Measurements from ENCODE around the gene NDUFAF8.

The NDUFAF8 gene

DNA sequence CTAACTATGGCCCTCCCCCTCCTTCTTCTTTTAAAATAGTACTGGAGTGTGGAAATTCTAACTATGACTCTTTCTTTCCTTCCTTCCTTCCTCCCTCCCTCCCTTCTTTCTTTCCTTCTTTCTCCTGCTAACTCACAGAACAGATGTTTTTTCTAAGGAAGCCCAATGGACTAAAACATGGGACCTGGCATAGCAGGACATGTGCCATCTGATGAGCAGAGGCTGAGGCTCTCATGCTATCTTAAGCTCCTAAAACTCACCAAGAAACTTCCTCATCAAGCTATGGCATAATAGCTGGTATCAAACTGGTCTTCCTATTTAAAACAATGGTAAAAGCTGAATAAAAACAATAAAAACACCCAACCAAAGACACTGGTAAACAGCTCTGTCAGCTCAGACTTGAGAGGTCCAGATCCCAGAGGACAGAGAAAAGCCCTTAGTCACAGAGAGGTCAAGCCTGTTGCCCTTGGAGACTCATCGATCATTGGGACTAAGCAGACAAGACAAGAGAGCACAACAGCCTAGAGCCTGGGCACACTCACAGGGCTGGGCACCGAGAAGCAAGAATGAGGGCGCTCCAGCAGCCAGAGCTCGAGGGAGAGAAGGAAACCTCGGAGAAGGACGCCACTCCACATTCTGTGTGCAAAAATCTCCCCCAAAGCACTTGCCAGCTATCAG lies 28.4 kb downstream of the NDUFAF8 start:
- no peak for DNase-seq (ENCODE audit: low read depth in 1 of 2, low spot score in 1 of 2)

DNA sequence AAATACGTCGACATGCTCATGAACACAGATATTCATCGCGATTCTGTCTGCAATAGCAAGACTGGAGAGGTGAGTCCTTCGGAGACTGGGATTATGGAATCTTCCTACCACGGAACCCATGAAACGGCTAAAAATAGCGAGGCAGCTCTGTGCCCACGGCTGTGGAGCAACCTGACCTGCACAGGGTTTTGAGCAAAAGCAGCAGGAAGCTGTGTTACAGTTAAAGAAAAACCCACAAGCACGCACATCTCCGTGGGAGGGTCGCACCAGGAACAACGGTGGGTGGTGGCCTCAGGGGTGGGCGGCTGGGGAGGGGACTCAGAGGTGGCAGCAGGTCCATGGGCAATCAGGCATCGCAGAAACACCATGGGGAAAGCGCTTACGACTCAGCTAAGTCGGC lies 31.2 kb downstream of the NDUFAF8 start:
- no peak for DNase-seq (ENCODE audit: low read depth in 1 of 2, low spot score in 1 of 2)

DNA sequence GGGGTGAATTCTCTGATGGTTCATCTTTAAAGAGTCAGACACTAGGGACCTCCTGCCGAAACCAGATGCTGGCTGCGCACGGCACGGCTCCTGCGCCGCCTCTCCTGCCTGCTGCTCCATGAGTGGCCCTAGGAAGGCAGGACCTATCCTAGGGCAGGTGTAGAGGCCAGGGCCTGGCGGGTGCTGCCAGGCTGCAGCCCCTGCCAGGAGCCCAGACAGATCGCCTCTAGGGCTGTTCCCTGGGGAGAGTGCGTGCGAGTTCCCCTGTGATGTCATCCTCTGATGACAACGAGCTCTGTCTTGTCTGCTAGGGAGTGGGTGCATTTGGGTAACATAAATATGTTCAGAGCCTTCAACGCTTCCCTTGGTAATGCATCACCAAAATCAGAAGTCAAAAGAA lies 32.1 kb downstream of the NDUFAF8 start:
- no peak for DNase-seq (ENCODE audit: low read depth in 1 of 2, low spot score in 1 of 2)

DNA sequence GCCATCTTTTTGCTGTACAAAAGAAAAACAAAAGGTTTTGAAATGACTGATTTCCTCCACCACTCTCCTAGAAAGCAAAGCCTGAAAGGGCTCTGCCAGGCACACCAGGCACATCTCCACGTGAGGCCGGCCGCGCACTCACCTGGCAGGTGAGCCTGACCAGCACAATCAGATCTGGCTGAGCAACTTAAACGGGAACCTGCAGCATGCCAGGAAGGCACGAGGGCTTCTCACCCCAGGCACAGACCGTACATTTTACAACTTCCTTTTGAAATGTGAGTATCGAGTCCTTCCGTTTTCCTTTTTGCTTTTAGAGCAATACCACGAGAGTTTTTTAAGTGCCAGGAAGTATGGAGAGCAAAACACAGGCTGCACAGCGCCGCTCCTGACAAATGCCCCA lies 33.5 kb downstream of the NDUFAF8 start:
- DNase-seq (ENCODE audit: low read depth in 1 of 2, low spot score in 1 of 2), result no peak

DNA sequence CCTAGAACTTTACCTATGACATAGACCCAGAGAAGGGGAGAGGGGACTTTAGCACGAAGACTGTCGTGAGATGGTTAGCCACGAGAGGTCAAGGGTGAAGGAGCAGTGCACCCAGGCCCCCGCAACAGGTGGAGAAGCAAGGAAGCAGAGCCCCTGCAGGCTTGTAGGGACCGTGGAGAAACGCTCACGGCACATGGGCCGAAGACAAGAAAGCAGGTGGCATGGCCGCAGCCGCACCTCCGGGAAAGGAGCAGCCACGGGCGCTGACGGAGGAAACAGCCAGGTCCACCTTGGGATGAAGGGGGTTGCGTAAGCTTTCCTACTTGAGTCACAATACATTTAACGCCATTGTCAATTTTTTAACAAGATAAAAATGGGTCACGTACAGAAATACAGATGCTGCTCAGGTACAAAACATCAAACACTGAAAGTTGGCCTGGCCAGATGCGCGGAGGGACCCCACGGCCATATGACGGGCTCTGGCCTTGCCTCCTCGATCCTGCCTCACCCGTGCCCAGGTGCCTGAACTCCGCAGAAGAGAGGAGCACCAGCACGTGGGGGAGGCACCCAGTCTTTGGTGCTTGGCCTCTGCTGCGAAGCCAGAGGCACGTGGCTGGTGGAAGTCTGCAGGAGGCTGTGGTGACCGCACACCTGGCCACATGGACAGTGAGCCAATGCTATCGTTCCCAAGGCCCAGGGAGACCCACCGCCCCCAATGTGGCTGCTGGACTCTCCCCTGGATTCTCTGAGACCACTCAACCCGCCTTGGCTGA lies 34.8 kb downstream of the NDUFAF8 start:
- no peak for DNase-seq (ENCODE audit: low read depth in 1 of 2, low spot score in 1 of 2)

DNA sequence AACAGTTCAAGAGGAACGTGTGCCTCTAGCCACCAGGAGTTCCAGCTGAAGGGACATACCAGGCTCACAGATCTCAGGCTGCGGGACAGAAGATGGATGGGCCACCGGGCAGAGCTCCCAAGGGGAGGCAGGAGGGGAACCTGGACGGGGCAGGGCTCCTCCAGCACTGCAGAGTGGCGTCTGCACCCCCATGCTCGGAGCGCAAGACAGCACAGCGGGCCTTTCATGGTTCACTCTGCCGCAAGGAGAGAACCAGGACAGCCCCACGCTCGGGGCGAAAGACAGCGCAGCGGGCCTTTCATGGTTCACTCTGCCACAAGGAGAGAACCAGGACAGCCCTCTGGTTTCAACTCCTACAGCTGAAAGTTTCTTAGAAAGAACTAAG lies 35.3 kb downstream of the NDUFAF8 start:
- no peak for DNase-seq (ENCODE audit: low read depth in 1 of 2, low spot score in 1 of 2)

DNA sequence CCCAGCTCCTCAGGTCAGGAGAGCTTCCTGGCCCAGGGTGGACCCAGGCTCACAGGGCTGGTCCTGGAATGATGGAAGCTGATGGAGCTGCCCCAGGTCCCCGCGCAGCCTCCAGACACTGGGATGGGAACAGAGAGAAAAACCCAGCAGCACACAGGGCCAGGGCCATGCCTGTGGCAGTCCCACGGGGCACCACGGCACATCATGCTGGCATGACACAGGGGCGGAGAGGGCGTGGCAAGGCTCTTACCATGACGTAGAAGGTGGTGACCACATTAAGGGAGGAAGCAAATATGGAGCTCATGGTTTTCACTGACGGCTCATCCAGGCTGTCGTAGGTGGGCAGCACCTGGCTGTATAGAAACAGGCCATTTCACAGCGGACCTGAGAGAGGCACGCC lies 37.7 kb downstream of the NDUFAF8 start:
- DNase-seq (ENCODE audit: low read depth in 1 of 2, low spot score in 1 of 2), result no peak

DNA sequence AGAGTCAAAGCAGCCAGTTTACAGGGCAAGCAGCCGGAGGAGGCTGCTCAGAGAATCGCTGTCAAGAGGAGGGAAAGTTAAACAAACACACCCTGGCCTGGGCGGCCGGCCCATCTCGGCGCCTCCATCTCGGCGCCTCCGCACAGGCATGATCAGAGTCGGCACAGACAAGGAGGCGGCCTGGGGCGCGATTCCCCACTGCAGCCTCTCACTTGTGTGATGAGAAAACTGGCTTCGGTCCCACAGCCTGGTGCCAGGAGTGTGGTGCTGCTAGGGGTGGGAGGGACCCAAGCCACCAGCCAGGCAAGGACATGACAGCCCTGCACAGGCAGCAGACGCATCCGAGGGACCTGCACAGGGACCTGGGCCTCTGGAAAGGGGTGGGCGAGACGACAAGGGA lies 38.3 kb downstream of the NDUFAF8 start:
- DNase-seq (ENCODE audit: low read depth in 1 of 2, low spot score in 1 of 2), result no peak

DNA sequence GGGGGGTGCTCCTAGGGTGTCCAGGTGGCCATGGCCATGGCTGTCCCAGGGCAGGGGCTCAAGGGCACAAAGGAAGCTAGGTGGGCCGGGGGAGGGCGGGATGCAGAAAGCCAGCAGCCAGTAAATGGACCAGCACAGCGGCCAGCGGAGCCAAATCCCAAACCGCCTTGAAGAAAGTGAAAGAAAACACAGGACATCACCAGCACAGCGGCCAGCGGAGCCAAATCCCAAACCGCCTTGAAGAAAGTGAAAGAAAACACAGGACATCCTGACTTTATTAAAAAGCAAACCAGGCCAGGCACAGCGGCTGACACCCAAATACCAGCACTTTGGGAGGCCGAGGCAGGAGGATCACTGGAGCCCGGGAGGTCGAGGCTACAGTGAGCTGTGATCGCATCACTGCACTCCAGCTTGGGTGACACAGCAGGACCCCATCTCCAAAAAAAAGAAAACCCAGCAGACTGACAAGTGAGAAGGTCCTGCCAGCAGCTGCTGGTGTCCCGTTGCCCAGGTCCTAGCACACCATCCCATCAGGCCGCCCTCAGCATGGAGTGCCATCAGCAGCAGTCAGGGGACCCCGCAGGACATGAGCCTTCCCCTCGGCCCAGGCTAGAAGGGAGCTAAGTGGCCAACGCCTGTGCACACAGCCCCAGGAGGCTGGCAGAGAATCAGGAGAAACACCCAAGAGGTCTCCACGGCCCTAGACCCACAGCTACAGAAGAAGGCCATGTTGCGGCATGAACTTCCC lies 39.0 kb downstream of the NDUFAF8 start:
- no peak for DNase-seq (ENCODE audit: low read depth in 1 of 2, low spot score in 1 of 2)

DNA sequence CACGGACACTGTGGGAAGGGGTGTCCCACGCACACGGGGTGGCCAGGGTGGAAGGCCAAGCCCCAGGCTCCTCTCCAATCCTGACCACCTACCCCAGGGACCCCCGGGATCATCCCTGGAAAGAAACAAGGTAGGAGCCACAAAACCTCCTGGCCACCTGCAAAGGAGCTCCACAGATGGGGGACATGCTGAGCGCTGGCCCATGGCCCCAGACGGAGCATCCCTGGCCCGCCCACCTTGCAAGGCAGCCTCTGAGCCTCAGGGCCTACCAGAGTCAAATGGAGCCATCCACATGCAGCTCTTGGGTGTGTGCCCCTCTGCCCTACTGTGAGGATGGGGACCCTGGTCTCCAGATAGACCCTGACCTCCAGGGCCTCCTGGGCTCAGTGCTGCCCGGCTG lies 39.7 kb downstream of the NDUFAF8 start:
- DNase-seq (ENCODE audit: low read depth in 1 of 2, low spot score in 1 of 2), result no peak

DNA sequence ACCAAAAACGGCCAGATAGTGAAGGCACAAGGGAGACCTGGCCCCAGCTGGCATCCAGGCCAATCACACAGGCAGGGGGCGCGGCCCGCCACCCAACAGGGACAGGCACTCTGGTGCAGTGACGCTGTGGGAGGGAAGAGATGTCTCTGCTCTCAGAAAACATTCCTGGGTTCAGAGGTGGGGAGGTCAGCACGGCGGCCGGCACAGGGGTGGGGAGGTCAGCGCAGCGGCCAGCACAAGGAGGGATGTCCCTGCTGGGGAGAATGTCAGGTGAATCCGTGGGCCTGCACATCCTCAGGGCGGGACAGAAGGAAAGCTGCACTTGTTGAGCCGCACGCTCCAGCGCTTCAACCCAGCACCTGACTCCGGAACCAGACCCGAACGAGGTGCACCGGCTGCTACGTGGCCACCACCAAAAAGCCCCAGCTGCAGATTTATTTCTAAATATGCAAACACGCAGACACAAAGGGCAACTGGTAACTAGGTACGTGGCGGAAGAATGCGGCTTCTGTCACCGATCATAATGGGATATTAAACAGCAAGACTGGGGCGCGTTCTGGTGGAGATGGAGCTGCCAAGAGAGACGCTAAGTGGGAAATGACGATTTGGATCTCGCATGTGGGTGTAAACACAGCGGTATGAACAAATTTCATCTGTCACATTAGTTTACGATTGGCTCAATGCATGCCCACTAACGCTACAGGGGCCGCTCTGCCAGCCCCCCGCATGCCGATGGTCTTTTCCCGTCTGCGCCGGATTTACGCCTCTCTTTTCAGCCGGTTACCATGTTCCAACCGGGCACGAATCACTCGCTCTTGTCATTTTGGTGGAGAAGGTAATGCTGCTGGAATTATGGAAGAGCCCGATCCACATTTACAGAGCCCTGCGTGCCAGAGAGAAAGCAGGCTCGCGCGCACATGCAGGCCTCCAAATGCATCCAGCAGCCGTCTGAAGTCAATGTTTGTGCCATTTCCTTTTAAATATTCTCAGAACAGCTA lies 40.5 kb downstream of the NDUFAF8 start:
- DNase-seq (ENCODE audit: low read depth in 1 of 2, low spot score in 1 of 2), result no peak

DNA sequence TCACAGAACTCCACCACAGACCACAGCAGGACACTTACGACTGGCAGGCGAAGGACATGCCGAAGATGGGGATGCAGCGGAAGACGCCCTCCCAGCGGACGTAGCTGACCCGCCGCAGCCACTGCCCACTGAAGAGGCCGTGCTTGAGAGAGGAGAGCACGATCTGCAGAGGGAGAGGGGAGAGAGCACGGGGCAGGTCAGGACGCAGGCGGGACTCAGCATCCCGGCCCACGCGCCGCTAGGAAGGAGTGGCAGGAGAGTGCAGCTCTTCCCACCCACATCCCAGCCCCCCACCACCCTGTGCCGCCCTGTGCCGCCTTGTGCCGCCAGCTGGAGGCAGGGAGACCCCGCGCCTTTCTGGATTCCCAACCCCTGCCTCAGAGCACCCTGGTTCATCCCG lies 41.5 kb downstream of the NDUFAF8 start:
- no peak for DNase-seq (ENCODE audit: low read depth in 1 of 2, low spot score in 1 of 2)

DNA sequence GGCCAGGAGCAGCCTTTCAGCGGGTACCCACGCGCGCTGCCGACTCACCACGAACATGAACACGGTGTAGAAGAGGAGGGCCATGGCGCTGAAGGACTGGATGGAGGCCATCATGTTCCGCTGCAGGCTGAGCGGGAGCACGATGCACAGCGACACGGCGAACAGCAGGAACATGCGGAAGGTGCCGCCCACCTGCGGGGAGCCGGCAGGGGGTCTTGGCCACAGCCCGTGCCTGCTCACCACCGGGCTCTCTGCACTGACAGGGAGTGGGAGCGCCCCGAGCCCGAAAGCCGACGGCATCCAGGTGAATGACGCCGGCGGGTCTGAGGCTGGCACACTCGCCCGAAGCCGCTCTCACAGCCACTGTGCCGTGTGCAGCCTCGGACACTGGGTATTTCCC lies 43.0 kb downstream of the NDUFAF8 start:
- no peak for DNase-seq (ENCODE audit: low read depth in 1 of 2, low spot score in 1 of 2)

DNA sequence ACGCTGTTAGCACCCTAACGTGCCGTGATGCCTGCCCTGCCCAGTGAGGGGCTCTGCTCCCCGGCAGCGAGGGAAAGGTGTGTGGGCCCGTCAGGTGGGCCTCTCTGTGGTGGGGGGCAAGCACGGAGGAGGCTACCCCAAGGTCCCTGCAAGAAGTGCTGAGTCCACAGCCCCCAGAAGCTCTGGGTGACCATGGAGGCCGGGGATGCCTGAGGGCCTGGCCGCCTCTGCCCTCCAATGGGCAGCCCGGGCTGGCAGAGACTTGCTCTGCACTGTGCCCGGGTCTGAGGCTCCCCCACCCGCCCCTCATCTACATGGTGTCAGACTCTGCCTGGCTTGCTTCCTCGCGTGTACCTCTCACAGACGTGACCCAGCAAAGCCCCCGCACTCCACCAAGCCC lies 43.8 kb downstream of the NDUFAF8 start:
- DNase-seq (ENCODE audit: low read depth in 1 of 2, low spot score in 1 of 2), result no peak

DNA sequence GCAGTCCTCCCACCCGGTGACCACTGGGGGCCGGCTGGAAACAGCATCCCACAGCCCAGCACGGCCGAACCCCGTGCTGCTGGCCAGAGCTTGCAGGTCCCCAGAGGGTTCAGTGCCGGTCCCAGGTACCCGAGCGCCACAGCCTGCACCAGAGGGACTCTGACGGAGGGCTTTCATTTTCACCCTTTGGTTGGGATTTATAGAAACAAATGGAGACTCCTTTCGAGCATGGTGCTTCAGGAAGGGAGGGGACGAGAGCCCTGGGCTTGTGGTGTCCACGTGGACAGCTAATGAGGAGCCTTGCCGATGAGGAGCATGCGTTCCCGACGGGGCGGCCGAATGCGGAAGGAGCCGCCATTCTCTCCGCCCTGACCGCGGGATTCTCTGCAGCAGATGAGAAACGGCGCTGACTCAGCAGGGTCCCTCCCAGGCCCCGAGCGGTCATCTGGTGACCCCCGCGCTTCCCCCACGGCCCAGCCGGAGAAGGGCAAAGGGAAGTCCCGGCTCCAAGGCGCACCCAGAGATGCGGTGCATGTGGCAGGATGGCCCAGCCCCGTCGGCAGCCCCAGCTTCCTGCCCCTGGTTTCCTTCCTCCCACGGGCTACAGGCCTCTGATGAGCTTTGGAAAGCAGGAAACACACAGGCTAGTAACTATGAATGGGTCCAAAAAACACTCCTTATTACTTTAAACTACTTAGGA lies 46.2 kb downstream of the NDUFAF8 start:
- peak in 1 of 2 donors; percentile 43 for DNase-seq (ENCODE audit: low read depth in 1 of 2, low spot score in 1 of 2)

DNA sequence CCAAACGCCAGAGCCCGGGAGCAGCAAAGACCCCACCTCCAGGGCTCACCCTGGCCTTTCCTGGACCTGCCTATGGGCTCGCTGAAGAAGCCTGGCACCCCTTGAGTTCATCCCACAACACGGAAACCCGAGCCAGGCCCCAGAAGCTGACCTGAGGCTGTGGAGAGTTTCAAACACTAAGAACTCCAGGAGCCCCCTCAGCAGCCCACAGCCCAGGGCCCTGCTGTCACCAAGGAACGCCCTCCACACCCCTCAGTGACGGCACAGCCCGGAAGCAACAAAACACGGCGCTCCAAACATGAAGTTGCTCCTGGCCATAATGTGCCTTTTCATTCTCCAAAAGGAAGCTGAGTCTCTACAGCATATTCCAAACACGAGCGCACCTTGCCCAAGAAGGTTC lies 46.8 kb downstream of the NDUFAF8 start:
- no peak for DNase-seq (ENCODE audit: low read depth in 1 of 2, low spot score in 1 of 2)

DNA sequence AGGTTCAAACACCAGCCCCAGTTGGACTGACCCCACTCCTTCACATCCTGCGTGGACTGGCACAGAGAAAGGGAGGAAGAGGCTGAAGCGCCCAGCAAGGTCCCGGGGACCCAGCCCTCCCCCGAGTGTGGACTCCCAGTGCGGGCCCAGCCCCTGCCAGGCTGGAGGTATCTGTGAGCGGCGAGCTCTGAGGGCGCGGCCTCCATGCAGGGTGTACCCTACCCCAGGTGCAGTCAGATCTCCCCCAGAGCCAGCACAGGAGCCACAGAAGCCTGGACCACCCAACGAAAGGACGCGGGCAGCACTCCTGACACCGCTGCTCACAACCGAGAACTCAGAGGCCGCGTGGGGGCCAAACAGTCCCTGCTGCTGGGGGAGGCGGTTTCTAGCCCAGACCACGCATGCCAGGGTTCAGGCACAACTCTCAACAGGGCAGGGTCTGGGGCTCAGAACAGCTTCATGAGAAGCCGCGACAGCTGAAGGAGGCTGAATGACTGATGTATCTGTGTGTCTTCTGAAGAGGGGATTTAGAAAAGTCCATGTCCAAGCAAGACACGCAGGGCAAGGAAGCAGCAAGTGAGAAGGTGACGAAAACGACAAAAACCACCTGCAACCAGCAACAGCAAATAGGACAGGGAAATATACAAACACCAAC lies 47.5 kb downstream of the NDUFAF8 start:
- DNase-seq (ENCODE audit: low read depth in 1 of 2, low spot score in 1 of 2), result no peak

DNA sequence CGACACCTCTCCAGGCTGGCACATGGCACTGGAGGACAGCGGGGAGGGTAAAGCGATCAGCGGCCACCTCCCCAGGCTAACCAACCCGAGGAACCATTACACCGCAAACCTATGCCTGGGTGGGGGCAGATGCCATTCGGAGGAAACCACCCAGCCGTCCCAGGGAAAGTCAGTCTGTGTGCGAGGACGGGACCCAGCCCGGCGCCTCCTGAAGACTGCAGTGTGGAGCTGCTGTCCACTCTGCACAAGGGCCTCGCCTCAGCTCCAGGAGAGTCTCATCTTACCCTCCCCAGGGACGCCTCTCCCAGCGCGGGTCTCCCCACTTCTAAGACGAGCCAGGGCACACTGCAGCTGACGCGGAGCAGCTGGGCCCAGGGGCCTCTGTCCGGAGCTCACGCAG lies 48.0 kb downstream of the NDUFAF8 start:
- DNase-seq (ENCODE audit: low read depth in 1 of 2, low spot score in 1 of 2), result no peak

DNA sequence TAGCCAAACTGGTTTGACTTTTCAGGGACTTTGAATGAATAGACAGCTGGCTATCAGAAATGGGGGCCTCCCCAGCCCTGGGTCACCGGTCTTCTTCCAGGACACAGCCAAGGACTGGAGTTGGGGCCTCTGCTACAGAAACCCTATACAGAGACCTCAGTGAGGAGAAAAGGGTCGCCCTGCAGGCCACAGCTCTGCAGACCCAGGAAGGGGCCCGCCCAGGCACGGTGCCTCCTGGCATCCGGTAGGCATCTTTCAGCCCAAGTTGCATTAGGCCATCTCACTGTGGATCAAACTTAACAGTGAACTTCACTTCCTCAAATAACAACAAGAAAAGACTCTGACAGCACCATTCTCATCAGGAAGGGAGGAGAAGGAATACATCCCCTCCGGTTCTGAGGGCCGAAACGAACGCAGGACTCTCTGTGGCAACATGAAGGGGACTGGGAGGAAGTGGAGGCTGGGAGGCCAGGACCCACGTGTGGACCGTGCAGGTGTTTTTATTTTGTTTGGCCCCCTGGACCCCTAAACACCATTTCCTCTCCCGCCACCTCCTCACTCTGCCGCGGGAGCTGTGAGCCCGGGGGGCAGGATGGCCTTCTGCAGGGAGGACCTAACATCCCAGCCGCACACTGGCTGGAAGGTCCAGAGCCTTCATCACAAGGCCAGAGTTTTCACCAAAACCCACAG lies 48.8 kb downstream of the NDUFAF8 start:
- DNase-seq (ENCODE audit: low read depth in 1 of 2, low spot score in 1 of 2), result no peak
